Fibroblast of pulmonary artery (primary cell): ENCODE data around the gene PRAMEF2.
"Not testable (repeated sequence)": the region's sequence is repeated elsewhere in the genome, so short reads cannot be mapped to it uniquely, and the experiment has no call there.

Experiments used
- DNase-seq: peaks from one replicate; pipeline ENCODE4 v3.0.0-alpha.2; 2010; ENCODE audit warnings: low read depth
- H3K4me3 ChIP-seq: replicated peaks from 2 replicates; pipeline ENCODE4 v1.5.1; 2011; ENCODE audit warnings: low read depth, mild to moderate bottlenecking, control low read depth, low read length, moderate library complexity

PRAMEF2 gene

GRCh38 chr1:12899186-12899585, 42.3 kb downstream of the PRAMEF2 start:
- not testable (repeated sequence) for DNase-seq, H3K4me3 ChIP-seq

DNA sequence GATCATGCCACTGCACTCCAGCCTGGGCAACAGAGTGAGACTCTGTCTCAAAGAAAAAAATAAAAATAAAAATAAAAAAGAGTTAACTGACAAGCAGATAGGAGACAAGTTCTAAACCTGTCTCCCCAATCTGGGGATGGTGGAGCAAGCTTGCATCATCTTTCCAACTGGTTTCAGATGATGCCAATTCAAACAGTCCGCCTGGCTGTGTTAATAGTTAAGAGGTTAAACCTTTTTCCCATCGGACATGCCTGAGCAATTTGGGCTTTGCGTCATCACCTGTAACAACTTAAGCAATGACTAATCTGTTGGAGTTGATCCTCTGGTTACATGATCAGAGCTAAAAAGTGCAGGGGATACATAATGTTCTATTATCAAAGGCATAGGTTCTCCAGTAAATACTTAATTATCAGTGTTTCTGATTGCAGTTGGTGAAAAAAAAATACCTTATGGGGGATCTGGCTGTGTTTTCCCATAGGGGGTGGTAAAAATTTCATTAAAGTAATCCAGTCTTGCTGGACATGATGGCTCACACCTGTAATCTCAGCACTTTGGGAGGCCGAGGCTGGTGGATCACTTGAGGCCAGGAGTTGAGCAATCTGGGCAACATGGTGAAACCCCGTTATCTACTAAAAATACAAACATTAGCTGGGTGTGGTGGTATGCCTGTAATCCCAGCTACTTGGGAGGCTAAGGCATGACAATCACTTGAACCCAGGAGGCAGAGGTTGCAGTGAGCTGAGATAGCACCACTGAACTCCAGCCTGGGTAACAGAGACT, 47.1 kb downstream of the PRAMEF2 start:
- H3K4me3 ChIP-seq, DNase-seq: not testable (repeated sequence)
